Inflammatory macrophage treated with lipopolysaccharide for 4 hours (primary cell): ENCODE data around the gene CADM1.

Experiments used
- DNase-seq: peaks from one replicate; pipeline ENCODE4 v3.0.0-alpha.2; 2020

The CADM1 gene

GRCh38 chr11:115393950-115394349 lies 110.3 kb downstream of the CADM1 start:
- no peak for DNase-seq

DNA sequence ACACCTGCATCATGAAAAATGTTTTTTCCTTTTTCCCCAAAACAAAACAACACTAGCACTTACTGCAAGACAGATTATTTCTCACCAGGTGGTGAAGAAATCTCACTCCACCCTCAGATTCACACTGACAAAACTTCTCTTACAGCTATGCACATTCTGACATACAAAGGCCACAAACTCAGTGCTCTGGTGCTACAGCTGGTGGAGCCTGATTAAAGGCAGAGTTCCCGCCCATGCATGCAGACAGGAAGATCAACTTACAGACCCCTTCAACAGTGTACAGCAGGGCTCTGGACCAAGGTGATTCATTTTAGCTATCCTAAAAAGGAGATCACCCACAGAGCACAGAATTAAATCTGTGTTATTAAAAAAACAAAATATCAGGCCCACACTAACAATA lies 112.6 kb downstream of the CADM1 start:
- no peak for DNase-seq

GRCh38 chr11:115391160-115391559 lies 113.1 kb downstream of the CADM1 start:
- DNase-seq = no peak

- no peak for DNase-seq
Observed at GRCh38 chr11:115390441-115390840, 113.8 kb downstream of the CADM1 start.

DNA sequence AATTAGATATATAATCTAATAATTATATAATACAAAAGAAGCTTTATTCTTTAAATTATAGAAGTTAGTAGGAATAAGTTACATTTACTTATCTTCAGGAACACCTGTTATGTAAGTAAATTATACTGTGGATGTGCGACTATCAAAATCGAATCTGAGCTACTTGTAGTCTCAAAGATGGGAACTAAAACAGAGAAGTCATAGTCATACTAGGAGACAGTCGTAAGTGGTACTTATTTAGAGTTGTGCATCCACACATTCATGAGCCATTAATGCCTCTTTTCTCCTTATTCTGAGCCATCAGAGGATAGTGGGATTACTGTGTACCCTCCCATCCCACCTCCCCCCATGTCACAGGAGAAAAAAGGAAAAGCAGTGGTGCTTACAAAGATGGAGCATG lies 114.4 kb downstream of the CADM1 start:
- DNase-seq = no peak

DNA sequence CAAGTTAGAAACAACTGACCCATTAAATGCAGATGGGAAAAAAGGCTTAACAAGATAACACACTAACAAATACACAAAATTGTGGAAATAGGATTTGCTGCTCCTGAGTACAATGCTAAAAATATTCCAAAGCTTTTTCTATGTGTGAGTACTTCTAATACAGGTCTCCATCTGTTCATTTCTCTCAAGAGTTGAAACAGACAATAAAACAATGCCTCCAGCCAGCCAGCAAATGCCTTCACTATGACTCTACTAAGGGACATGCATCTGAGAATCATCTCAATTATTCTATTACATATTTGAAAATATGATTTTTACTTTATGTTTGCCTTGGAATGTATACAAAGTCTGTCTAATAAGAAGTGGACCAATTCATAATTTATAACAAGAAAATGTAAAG lies 119.0 kb downstream of the CADM1 start:
- no peak for DNase-seq

DNA sequence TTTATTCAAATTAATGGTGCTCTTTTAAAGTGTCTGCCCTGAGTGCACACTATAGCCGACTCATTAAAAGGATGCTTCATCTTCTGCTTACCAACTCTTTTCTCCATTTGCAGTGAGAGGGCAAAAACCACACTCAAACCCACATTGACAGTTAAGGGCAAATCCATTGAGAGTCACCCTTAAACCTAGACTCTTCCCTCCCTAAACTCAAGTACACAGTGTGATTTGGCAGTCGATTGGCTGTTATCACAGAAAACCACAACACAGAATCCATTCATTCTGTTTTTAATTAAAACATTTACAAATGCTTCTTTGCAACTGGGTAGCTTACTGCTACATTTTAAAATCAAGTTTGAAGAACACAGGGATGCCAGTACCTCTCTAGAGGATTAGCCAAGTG lies 120.0 kb downstream of the CADM1 start:
- DNase-seq = no peak

DNA sequence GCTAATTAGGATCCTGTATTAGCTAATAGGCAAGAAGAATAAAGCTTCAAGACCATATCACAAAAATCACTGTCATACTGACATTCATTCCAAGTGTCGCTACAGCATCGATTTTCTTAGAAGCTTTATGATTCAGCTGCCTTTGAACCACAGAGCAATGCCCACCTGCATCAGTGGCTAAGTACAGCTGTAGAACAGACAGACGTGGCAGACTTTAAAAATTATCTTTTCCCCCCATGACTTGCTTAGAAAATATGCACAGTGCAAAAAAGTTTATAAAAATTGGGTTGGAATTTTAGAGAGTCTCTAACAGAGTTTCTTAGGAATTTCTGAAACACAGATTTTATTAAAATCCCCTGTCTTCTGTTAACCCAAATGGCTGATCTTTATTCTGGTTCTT lies 120.8 kb downstream of the CADM1 start:
- DNase-seq = no peak

GRCh38 chr11:115379528-115379927 lies 124.7 kb downstream of the CADM1 start:
- no peak for DNase-seq

DNA sequence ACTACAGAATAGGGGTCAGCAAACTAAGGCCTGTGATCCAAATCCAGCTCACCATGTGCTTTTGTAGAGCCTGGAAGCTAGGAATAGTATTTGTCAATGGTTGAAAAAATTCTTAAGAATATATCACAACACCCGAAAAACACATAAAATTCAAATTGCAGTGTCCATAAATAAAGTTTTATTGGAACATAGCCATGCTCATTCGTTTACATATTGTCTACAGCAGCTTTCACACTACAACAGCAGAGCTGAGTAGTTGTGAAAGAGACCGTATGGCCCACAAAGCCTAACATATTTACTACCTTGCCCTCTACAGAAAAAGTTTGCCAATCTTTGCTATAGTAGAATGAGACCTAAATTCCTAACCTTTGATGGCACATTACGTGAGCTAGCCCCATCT lies 125.7 kb downstream of the CADM1 start:
- DNase-seq = no peak

GRCh38 chr11:115377882-115378296 lies 126.3 kb downstream of the CADM1 start:
- DNase-seq = no peak

GRCh38 chr11:115368616-115369015 lies 135.6 kb downstream of the CADM1 start:
- no peak for DNase-seq

DNA sequence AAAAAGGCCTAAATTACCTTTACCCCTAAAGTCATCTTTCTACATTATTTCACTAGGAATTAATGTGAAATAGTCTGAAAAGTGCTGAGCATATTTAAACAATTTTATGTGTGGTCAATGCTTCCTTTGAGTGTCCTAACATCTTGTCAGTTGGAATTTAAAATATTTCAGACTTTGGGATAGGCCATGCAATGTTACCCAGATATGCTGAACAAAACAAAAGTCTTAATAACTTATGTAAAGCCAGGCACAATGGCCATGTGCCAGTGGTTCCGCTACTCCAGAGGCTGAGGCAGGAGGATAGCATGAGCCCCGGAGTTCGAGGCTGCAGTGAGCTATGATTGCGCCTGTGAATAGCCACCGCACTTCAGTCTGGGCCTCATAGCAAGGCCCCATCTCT lies 137.4 kb downstream of the CADM1 start:
- no peak for DNase-seq

DNA sequence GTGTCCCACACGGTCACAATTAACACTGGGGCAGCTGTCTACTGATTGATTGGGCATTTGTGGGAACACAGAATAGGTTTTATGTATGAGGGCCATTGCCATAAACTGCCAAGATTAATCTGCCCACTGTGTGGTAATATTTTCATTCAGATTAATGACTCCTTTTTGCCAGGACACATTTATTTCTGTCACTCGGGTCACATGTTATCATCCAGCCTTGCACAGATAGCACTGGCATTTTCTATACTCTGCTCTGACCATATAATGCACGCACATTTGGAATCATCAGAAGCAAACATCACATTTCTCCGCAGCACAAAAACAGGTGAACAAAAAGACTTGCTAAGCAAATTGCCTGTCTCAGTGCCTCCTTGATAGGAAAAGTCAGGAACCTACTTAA lies 138.3 kb downstream of the CADM1 start:
- DNase-seq = no peak

GRCh38 chr11:115364896-115365295 lies 139.3 kb downstream of the CADM1 start:
- DNase-seq = no peak

- no peak for DNase-seq
Observed at GRCh38 chr11:115363921-115364320, 140.3 kb downstream of the CADM1 start.

DNA sequence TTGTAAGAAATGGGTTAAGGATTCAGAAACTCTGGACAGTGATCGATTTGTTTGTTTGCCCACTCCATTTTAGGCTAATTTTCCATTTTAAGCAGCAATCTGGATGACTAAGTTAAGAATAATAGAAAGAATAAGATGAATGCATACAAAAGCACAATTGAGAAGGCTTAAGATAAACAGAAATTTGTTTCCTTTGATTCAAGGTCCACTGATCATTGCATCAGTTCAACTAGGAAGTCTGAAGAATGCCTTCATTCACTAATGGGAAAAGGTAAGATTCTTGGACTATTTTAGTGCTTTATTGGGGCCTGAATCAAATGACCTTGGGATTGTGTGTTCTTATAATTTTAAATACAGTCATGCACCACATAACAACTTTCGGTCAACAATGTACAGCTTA lies 140.8 kb downstream of the CADM1 start:
- no peak for DNase-seq

GRCh38 chr11:115362997-115363396 lies 141.2 kb downstream of the CADM1 start:
- no peak for DNase-seq

- no peak for DNase-seq
Observed at GRCh38 chr11:115361025-115361424, 143.2 kb downstream of the CADM1 start.

- no peak for DNase-seq
Observed at GRCh38 chr11:115360186-115360824, 143.9 kb downstream of the CADM1 start.

GRCh38 chr11:115357066-115357465 lies 147.1 kb downstream of the CADM1 start:
- DNase-seq = no peak

DNA sequence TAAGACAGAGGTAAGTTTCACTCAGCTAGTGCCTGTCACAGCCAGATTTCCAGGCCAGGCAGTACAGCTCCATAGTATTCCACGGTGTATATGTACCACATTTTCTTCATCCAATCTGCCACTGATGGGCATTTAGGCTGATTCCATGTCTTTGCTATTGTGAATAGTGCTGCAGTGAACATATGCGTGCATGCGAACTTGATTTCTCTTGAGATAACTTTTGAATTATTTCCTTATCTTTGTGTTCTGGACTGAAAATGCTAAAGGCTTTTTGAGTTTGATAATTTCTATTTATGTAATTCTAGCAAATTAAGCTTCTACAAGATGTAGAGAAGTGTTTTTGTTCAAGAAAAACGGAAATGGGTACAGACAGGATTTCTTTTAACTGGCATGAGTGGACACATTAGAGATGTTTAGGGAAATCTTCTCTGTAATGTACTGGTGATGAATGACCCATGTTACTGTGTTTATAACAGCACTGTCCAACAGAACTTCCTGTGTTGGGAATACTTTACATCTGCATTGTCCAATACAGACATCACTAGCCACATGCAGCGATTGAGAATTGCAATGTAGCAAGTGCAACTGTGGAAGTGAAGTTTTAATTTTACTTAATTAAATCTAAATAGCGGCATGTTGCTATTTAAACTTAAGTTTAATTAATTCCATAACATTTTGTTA lies 151.3 kb downstream of the CADM1 start:
- DNase-seq = no peak

DNA sequence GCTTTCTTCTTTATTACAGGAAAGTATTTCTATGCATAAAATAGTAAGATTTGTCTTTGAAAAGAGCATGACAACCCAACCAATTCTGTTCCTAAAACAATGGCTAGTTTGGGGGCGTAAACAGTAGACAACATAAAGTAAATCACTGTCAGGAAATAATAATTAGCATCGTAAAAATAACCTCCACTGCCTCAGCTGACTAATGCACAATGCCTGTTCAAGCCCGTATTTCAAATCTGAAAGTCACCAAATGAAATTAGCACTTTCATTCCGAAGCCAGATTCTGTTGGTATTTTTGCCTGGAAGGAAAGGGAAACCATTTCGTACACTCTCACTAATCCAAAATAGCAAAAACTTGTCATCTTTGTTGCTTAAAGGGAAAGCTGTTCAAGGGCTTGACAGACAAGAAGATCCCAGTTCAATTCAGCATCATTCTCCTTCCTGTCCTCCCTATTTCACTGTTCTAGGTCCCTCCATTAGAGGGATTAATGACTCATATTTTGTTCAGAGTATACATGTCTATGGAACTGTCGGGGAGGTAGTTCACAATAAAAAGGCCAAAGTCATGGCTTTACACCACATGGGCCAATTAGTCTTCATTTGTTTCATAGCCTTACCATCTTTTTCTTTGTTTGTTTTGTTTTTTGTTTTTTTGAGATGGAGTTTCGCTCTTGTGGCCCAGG lies 154.7 kb downstream of the CADM1 start:
- DNase-seq = no peak

DNA sequence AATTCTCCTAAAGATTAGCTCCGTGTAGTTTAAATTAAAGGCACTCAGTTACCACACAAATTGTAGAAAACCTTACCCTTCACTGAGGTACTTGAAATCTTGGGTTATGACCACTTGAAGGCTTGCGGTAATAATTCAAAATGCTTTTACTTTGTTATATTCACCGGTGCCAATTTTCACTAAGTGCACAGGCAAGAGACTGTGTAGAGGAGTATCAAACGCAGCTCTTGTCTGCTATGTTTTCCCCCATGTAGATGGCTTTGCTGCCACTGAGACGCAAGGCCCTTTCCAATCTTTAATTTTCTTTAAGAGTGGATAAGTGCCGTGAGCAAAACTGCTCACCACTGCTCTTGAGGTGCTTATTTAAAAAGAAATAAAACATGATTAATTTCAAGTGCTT lies 155.8 kb downstream of the CADM1 start:
- no peak for DNase-seq
